NCI-H128 (cell line): ENCODE measurements around the gene SH3PXD2B.
"Not testable (repeated sequence)": the region's sequence is repeated elsewhere in the genome, so short reads cannot be mapped to it uniquely, and the experiment has no call there.

Experiments used
- DNase-seq: peaks from one replicate; lab custom pipeline; 2025; ENCODE audit not compliant: unreplicated experiment; lab: John Stamatoyannopoulos, UW

The SH3PXD2B gene

DNA sequence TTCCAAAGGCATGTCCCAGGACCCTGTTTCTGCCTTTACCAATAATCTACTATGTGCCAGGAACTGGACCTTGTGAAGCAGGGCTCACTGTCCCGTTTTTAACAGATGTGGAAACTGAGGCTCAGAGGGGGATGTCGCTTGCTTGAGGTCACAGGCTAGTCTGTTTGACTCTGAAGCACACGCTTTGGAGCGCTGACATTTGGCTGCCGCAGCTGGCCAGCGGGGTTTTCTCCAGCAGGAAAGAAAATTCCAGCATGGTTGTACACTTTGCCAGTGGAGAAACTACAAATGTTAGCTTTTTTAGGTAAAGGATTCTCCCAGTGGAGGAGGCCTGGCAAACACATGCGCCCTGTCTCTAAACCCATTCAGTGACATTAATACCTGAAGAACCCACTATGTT, 50.5 kb downstream of the SH3PXD2B start:
- no peak for DNase-seq

DNA sequence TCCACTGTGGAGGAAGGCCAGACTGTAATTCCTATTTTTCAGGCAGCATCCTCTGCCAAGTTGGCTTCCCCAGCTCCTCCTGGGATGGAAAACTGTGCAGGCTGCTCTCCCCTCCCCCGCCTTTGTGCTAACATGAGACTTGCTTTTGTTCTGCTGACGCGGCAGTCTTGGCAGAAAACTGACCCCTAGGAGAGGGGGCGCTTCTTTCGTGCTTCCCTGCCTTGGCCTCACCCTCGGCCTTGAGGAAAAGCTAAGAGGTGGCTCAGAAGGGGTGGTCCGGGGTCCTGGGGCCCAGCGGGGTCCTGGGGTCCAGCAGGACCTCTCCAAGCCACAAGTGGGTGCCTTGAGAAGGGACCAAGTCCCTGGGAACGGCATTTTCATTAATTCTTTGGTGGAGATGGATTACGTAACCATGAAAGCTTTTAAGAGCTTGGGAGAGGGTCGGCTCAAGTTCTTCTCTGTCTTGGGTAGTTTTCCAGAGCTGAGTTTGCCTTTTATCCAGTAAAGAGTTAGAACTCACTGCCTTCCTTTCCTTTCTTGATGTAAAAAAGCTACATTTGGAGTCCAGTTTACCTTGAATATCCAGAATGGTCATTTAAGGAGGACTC, 51.0 kb downstream of the SH3PXD2B start:
- no peak for DNase-seq

DNA sequence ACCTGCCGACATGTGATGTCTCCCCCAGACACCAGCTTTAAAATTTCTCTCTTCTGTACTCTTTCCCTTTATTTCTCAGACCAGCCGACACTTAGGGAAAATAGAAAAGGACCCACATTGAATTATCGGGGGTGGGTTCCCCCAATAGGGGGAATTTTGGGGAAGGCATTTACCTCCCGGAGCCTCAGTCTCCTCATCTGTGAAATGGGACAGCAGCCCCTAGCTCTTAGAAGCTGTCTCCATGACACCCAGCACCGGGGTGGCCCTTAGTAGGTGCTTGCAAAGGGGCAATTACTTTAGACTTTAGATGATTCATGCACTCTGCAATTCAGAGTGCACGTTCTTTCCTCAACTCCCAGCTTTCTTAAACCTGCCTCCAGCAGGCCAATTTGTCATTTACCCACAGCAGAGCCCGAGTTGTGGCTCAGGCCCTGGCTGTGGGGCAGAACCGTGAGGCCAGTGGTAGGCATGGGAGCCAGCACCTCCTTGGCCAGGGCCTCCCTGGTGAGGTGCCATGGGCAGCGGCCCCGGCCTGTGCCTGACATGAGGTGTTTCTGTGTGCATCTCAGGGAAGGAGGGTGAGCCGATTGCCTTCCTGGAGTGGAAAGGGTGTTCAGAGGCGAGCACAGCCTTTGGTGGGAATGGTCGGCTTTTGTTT, 51.7 kb downstream of the SH3PXD2B start:
- DNase-seq: no peak

DNA sequence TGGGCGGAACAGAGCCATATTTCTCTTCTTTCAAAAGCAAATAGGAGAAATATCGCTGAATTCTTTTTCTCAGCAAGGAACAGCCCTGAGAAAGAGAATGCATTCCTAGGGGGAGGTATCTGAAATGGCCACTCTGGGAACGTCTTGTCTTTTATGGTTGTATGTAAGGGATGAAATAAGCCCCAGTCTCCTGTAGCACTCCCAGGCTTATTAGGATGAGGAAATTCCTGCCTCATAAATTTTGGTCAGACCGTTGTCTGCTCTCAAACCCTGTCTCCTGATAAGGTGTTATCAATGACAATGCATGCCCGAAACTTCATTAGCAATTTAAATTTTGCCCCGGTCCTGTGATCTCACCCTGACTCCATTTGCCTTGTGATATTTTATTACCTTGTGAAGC, 52.3 kb downstream of the SH3PXD2B start:
- not testable (repeated sequence) for DNase-seq

DNA sequence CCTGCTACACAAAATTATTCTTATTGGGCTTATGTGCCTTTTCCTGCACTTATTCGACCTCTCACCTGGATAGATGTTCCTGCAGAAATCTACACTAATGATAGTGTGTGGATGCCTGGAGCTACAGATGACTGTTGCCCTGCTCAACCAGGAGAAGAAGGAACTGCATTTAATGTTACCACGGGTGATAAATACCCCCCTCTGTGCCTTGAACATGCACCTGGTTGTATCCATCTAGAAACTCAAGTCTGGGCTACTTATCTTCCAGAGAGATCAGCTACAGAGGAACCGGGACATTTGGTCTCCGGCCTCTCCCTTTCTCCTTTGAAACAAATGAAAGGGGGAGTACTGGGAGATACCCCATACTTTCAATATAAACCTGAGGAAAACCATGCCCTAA, 54.5 kb downstream of the SH3PXD2B start:
- DNase-seq: no peak

DNA sequence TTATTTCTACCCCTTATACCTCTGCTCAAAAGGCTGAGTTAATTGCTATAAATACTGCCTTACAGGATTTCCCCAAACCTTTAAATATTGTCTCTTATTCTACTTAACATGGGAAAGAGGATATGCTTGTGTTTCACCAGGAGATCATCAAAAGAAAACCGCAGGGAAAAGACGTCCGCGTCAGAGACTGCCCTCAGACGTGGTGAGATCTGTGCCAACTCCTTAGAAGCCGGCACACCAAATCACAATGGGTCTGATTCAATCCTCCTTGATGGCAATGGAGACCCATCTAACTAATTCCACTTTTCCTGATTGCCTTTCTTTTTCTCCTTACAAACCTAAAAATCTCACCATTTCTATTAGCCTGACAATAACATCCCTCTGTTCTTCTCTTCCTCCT, 55.0 kb downstream of the SH3PXD2B start:
- DNase-seq: no peak

DNA sequence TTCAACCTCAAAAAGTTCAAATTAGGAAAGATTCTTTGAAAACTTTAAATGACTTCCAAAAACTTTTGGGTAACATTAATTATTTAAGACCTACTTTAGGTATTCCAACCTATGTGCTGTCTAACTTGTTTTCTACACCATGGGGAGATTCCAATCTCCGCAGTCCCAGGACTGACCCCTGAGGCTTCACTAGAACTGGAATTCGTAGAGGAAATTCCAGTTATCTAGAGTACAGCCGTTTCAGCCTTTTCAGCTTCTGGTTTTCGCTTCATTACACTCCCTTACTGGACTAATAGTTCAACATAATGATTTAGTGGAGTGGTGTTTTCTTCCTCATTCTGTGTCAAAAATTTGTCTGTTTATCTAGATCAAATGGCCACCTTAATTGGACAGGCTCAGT, 55.7 kb downstream of the SH3PXD2B start:
- DNase-seq: not testable (repeated sequence)

DNA sequence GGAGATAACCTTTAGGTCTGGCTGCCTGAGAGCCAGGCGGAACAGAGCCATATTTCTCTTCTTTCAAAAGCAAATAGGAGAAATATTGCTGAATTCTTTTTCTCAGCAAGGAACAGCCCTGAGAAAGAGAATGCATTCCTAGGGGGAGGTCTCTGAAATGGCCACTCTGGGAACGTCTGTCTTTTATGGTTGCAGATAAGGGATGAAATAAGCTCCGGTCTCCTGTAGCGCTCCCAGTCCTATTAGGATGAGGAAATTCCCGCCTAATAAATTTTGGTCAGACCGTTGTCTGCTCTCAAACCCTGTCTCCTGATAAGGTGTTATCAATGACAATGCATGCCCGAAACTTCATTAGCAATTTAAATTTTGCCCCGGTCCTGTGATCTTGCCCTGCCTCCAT, 57.3 kb downstream of the SH3PXD2B start:
- DNase-seq: not testable (repeated sequence)

DNA sequence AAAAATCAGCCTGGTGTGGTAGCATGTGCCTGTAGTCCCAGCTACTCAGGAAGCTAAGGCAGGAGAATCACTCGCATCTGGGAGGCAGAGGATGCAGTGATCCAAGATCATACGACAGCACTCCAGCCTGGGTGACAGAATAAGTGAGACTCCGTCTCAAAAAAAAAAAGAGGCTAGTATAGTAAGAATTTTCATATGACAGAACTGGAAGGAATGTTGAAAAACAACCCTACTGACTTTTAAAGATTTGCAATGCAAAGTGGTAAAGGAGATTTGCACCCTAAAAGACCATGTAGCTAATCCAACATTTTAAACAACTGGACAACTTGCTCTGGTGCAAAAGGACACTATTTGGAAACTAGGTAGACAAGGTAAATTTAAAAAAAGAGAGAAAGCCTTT, 58.1 kb downstream of the SH3PXD2B start:
- DNase-seq: no peak

DNA sequence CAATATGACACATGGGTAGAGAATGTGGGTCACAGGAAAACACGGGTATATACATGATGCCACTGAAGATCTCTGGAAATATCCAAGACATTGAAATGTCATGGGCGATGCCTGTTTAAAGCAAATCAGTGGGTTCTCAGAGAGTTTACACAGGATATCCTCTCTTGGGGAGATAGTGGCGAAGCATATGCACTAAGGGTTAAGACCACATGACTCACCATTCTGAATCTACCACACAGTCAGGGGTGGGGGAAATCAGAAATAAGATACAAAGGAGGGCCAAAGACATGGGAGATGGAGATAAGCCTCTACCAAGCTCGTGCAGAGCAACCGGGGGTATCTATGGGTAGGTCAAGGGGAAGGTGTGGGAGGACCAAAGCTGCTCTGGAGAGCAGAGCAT, 58.8 kb downstream of the SH3PXD2B start:
- no peak for DNase-seq

DNA sequence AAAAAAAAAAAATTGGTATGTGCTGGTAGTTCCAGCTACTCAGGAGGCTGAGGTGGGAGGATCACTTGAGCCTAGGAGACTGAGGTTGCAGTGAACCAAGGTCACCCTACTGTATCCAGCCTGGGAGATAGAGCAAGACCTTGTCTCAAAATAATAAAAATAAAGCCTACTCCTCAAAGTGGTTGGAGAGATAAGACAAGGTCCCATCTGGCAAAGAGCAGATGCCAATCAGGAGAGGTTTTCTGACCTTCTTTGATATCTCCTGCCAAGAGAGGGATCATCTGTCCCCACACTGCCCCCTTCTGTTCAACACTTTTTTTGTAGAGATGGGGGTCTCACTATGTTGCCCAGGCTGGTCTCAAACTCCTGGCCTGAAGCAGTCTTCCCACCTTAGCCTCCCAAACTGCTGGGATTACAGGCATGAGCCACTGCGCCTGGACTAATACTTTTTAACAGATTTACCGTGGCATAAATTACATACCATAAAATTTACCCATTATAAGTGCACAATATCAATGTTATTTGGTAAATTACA, 64.7 kb downstream of the SH3PXD2B start:
- no peak for DNase-seq

DNA sequence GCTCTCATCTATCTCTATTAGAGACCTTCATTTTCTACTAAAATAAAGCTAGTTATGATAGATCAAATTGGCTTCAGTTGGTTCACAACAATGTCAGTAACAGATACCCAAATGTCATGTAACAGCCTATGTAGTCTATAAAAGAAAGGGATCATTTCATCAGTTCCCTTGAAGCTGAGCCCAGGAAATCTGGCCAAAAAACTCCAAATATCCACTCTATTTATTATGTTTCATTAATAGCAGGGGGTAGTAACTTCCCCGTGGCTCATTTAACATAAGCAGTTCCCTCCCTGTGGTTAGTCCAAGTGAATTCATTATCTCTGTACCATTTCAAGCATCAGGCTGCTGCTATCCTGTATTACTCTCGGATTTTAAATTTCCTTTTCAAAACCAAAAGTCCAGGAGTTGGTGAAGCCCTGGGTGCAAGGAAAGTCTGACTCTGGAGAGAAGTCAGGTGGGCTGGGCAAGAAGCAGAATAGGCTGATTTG, 66.0 kb downstream of the SH3PXD2B start:
- DNase-seq: no peak

DNA sequence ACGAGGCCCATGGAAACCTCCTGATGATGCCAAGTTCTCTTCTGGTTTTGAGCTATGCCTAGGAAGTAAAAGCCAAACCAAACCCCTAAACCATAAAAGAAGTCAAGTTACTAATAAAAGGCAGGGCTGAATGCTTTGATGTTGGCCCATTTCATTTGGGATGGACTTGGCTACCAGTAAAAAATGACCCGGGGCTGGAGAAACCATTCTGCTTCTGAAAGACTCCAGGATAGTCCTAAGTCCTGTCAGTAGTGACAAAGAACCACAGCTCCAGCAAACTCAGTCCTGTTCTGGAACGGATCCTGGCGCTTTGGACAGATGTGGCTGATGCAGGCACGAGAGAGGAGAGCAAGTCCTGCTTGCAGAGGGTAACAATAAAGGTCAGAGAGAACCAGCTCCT, 68.6 kb downstream of the SH3PXD2B start:
- DNase-seq: no peak

DNA sequence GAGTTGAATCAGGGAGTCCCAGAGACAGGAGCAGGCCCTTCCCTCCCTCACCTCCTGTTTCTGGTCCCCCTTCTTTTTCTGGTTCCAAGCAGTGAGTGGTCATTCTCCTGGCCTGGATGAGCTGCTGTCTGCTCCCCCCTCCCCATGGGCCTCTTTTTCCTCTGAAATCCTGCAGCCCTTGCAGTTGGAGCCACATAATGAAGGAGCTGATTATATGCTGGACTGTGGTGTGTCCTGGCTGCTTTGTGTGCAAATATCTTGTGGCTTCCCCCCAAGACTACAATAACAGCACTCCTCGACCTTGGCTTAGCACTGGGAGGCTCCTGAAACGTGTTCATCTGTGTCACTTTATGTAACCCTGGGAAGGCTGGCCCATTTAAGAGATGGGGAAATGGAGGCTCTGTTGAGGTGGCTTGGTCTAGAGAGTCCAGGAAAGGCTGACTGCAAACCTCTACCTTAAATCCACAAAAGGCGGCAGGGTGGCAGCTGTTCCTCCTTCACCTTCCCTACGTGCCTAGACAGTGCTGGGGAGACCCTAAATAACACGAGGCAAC, 69.2 kb downstream of the SH3PXD2B start:
- no peak for DNase-seq

DNA sequence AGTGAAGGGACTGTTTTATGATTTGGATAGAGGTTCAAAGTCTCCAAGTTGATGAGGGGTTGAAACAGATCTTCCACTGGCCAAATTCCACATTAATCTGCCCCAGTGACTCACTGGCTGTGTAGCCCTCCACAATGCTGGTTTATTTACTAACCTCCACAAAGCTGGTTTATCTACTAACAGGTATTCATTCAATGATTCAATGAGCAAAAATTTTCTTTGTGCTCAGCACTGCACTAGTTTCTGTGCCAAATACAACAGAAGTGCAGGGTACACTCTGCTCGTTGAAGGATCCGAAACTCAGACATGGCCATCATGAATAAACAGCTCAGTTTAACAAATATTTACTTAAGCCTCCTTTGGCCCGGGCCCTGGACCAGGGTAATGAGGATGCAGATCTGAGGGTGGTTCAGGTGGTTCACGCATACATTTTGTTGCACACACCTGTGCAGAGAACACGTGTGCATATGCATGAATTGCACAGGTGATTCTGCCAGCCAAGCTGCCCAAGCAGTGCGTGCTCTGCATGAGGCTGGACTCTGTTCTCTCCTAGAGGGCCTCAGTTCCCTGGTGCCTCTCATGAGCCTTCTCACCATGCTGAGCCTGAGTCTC, 71.0 kb downstream of the SH3PXD2B start:
- DNase-seq: no peak

DNA sequence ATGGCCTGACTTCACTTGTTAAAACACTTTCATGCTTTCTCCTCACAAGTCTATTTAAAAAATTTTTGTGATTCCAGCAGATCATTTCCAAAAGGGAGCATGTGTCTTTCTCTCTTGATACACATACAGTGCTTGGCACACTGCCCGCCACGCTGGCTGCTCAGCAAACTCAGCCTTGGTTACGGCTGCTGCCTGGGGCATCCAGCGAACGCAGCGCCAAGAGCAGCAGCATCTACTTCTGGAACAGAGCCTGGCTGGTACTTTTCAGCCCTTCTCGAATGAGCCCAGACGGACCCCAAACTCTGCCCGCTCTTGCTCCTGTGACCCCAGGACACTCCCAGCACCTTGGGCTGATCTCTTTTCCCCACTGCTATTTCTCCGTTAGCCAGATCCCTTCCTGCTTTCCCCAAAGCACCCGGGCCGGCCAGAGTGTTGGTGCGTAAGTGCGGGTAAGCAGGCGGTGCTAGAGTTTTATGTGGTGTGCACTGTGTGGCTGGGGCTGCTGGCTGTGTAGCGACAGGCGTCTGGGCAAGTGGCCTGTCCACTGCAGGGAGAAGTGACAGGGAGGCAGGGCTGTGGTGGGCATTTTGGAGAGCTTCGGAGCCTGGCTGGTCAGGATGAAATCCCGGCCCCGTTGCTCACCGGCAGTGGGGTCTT, 73.2 kb downstream of the SH3PXD2B start:
- peak; percentile 38 for DNase-seq

DNA sequence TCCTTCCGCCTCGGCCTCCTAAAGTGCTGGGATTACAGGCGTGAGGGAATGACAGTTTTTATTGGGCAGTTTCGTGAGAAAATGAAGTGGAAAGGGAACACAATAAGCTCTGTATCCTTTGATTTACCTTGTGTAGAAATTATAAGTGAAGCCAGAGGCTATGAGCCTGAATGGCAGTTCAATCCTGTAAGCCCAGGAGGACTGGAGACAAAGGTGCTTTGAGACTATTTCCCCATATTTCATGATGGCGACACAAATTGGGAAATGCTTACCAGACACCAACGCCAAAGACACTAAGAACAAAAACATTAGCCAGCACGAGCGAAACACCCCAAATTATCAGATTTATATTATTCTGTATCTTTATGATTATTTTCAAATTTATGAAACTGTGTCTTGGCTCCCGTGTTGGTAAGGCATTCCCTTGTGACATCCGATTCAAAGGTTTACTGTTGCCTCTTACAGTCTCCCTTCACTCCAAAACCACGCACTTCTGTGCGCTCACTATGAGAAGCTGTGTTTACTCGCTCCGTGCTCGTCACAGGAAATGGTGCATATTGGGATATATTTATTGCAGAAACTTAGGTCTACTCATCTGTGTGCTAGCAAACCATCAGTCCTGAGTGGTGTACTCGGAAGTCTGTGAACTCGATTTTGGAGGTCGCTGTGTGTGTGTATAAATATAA, 73.9 kb downstream of the SH3PXD2B start:
- DNase-seq: no peak

DNA sequence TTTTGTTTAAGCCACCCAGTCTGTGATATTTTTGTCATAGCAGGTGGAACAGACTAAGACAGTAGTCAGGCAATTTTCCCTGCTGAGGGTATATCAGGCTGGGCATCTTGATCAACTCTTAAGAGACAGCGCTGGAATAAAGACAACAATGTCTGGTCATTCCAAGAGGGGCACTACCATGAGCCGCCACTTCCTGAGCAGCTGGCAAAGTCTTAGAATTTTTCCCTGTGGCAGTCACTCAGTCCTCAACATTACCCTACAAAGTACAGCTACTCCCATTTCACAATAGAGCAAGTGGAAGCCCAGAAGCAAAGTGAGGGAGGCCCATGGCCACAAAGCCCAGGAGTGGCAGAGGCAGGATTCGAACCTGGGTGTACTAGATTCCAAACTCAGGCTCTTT, 74.8 kb downstream of the SH3PXD2B start:
- no peak for DNase-seq

DNA sequence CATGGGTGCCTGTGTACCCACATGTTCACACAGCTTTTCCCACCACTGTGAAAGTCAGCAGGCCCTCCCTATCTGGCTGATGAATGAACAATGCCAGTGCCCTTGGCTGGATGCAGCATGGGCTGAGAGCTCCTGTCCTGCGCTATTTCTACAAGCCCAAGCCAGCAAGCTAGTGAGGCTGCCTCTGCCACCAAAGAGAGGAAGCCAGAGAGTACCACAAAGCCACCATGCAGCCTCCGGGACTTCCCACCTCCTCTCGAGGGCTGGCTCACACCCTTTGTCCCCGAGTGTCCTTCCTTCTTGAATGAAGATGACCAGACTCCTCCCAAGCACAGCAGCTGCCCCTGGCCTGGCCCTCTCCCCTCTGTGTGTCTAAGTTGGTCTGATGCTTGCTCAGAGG, 76.5 kb downstream of the SH3PXD2B start:
- no peak for DNase-seq

DNA sequence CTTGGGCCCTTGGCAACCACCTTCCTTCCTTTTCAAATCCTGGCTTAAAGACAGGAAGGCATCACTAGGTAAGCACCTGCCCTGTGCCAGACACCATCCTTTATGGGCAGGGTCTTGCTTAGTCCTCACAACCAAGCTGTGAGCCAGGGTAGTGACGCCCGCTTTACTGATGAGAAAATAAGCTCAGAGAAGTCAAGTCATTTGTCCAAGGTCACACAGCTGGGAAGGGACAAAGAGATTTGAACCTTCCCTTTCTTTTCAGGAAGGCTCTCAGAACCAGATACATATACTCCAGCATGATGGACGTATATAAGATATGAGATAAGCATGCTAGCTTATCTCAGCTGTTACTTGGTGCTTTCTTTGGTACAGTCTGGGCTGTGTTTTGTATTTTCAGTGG, 76.9 kb downstream of the SH3PXD2B start:
- DNase-seq: no peak

DNA sequence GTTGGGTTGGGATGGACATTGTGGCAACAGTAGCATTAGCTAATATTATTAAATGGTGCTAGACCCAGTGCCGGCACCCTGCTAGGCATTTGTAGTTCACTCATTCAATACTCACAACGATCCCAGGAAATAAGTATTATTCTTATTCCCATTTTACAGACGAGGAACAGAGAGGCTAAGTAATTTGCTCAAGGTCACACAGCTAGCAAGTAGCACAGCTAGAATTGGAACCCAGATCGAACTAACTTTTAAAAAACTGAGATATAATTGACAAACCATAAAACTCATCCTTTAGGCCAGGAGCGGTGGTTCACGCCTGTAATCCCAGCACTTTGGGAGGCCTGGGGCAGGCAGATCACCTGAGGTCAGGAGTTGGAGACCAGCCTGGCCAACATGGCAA, 79.5 kb downstream of the SH3PXD2B start:
- no peak for DNase-seq
